K562 (cell line): ENCODE measurements around the gene LMOD1. TPM values are rescaled to one million over a fixed set of nuclear protein-coding genes. Genes with fewer than 3 reads are reported as not detected.

Source experiments
- ARID1B ChIP-seq: fragments of 450-650 bp; IDR thresholded peaks from 2 replicates; pipeline ENCODE4 v1.6.1; 2016; ENCODE audit warnings: antibody characterized with exemption, mild to moderate bottlenecking, inconsistent platforms
- ARID2 ChIP-seq: fragments of 450-650 bp; IDR thresholded peaks from 2 replicates; pipeline ENCODE4 v1.6.1; 2017; ENCODE audit warnings: antibody characterized with exemption, mild to moderate bottlenecking
- COPS2 ChIP-seq: fragments of 450-650 bp; conservative IDR thresholded peaks from 2 replicates; pipeline ENCODE4 v1.6.1; 2016; ENCODE audit warnings: mild to moderate bottlenecking, moderate library complexity
- CSDE1 ChIP-seq, 2 experiments: fragments of 450-650 bp; IDR thresholded peaks; 2 replicates each; pipeline ENCODE4 v1.6.1; 2016; ENCODE audit warnings: mild to moderate bottlenecking in 1 of 2
- CTBP1 ChIP-seq: fragments of 450-650 bp; IDR thresholded peaks from 2 replicates; pipeline ENCODE4 v1.6.1; 2016; ENCODE audit warnings: borderline replicate concordance
- EP400 ChIP-seq: fragments of 450-650 bp; IDR thresholded peaks from 2 replicates; pipeline ENCODE4 v1.6.1; 2017; ENCODE audit warnings: antibody characterized with exemption, mild to moderate bottlenecking, moderate library complexity
- HNRNPK ChIP-seq: fragments of 200-400 bp; formaldehyde crosslinking; IDR thresholded peaks from one replicate; pipeline ENCODE4 v1.6.1; 2018; ENCODE audit warnings: mild to moderate bottlenecking, low read depth, low read length; ENCODE audit not compliant: poor library complexity, severe bottlenecking
- L3MBTL2 ChIP-seq: fragments of 450-650 bp; IDR thresholded peaks from 2 replicates; pipeline ENCODE4 v1.6.1; 2016; ENCODE audit warnings: mild to moderate bottlenecking, moderate library complexity
- NFXL1 ChIP-seq: fragments of 450-650 bp; formaldehyde crosslinking; IDR thresholded peaks from 2 replicates; pipeline ENCODE4 v1.4.0; 2021; ENCODE audit warnings: mild to moderate bottlenecking
- RAD51 ChIP-seq: fragments of 450-650 bp; IDR thresholded peaks from 2 replicates; pipeline ENCODE4 v1.7.1; 2016; ENCODE audit warnings: low read depth, mild to moderate bottlenecking, borderline replicate concordance
- RCOR1 ChIP-seq, 2 experiments: IDR thresholded peaks; 2 replicates each; pipeline ENCODE4 v1.6.1; 2012; ENCODE audit warnings: low read depth in 2 of 2, low read length in 2 of 2, borderline replicate concordance in 1 of 2, improper control_type of control experiment in 1 of 2
- SUPT5H ChIP-seq: fragments of 450-650 bp; IDR thresholded peaks from 2 replicates; pipeline ENCODE4 v1.6.1; 2016
- THRA ChIP-seq: fragments of 450-650 bp; IDR thresholded peaks from 2 replicates; pipeline ENCODE4 v1.6.1; 2017; ENCODE audit warnings: mild to moderate bottlenecking, moderate library complexity
- XRCC4 ChIP-seq: IDR thresholded peaks from one replicate; pipeline ENCODE4 v1.6.1; 2011; ENCODE audit not compliant: insufficient read depth, insufficient read length; ENCODE audit errors: extremely low read depth
- ZNF384 ChIP-seq: IDR thresholded peaks from 2 replicates; pipeline ENCODE4 v1.6.1; 2012; ENCODE audit warnings: low read depth, low read length, improper control_type of control experiment
- ZNF57 ChIP-seq: fragments of 450-650 bp; formaldehyde crosslinking; IDR thresholded peaks from 2 replicates; pipeline ENCODE4 v1.4.0; 2020; ENCODE audit warnings: mild to moderate bottlenecking, moderate library complexity
- ZNF644 ChIP-seq: fragments of 200-800 bp; sonication (Bioruptor generic); IDR thresholded peaks from 2 replicates; pipeline ENCODE4 v1.6.1; 2016; ENCODE audit warnings: low read depth, missing genetic modification characterization, missing compliant biosample characterization
- ZNF766 ChIP-seq: fragments of 200-800 bp; sonication (Bioruptor generic); conservative IDR thresholded peaks from 2 replicates; pipeline ENCODE4 v1.6.1; 2016; ENCODE audit warnings: missing genetic modification characterization, missing compliant biosample characterization
- polyA plus RNA-seq, 8 experiments: library from polyadenylated mRNA; depleted of rRNA in 4 of 8; stranded (reverse) in 5 of 8; unstranded in 3 of 8; fragments of >200 nt; fragmentation: Nextera tagmentation in 2 of 8; fragmentation: Illumina TruSeq in 1 of 8; extraction: Ambion mirVana in 2 of 8; extraction: Trizol in 1 of 8; gene quantifications; 2 replicates each; pipeline versions ENCODE4 v1.2.1 to v1.2.3, GENCODE V29; 2011 to 2014; ENCODE audit warnings: inconsistent platforms in 1 of 8, missing spikeins in 1 of 8
- total RNA-seq, 7 experiments: library from RNA; depleted of rRNA in 6 of 7; stranded (reverse); fragments of >200 nt in 6 of 7; fragmentation: Illumina TruSeq in 2 of 7; extraction: Trizol in 2 of 7; gene quantifications; 2 replicates each; pipeline versions ENCODE4 v1.2.1 to v1.2.3, GENCODE V29; 2011 to 2021; ENCODE audit warnings: low replicate concordance in 1 of 7
- TF ChIP-seq, protein P1 (sequence below): fragments of 250-450 bp; sonication (Bioruptor Pico); IDR thresholded peaks from 2 replicates; pipeline ENCODE4 v1.4.0; 2020; ENCODE audit warnings: borderline replicate concordance
- TF ChIP-seq, protein P2 (sequence below): sonication (generic); formaldehyde crosslinking; IDR thresholded peaks from 2 replicates; pipeline ENCODE4 v1.8.0; 2023; ENCODE audit warnings: missing genetic modification reagents, mild to moderate bottlenecking, borderline replicate concordance

LMOD1 gene
- total and polyA plus RNA-seq, 9 of the 15 experiments (the other 6 are each of a cell fraction or from before 2014, with no cell fraction given): 0.03 to 0.54 (median 0.38) TPM; not detected in 1

DNA sequence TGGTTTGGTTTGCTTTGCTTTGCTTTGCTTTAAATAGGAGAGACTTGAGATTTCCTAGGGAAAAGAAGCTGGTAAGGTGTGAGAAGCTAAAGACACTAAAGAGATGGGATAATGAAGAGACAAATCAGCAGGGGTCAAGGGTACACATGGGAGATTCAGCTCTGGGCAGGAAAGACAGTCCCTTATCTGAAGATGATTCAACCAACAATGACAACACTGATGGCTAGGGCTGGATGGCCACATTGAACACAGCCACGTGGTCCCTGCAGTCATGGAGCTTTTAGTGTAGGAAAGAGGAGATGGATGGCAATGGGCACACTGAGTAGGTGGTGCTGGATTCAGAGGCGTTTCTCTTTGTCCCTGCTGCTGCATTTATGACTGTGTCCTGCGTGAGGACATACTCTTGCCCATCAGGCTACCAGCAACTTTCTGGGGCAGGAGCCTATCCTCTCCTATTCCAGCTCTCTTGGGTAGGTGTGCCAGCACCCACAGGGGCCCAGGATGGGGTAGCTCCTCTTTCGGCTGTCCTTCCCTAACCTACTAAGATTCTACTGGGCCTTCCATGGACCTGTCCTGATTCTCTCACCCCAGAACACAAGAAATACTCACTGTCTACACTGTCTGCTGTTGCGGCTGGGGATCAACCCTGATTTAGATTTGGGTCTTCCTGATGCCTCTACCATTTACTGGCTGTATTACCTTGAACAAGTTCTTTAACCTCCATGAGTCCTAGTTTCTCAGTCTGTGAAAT, 59.1 kb downstream of the LMOD1 start (continued):
- no peak for TF ChIP-seq THRA
- TF ChIP-seq CTBP1: peak; percentile 70; the same call in 1 of the 2 replicates
- no peak for TF ChIP-seq ARID2
- TF ChIP-seq ZNF766 (CRISPR knock-in tag): no peak
- no peak for TF ChIP-seq COPS2
- no peak for TF ChIP-seq NFXL1 (CRISPR knock-in tag)
- TF ChIP-seq RAD51: peak; percentile 52; the same call in 1 of the 2 replicates
- no peak for TF ChIP-seq HNRNPK
- TF ChIP-seq, protein P1, sequence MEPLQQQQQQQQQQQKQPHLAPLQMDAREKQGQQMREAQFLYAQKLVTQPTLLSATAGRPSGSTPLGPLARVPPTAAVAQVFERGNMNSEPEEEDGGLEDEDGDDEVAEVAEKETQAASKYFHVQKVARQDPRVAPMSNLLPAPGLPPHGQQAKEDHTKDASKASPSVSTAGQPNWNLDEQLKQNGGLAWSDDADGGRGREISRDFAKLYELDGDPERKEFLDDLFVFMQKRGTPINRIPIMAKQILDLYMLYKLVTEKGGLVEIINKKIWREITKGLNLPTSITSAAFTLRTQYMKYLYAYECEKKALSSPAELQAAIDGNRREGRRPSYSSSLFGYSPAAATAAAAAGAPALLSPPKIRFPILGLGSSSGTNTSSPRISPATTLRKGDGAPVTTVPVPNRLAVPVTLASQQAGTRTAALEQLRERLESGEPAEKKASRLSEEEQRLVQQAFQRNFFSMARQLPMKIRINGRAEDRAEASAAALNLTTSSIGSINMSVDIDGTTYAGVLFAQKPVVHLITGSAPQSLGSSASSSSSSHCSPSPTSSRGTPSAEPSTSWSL (CRISPR knock-in tag): no peak
- TF ChIP-seq ARID1B: peak; percentile 64
- no peak for TF ChIP-seq CSDE1 (IDR thresholded peaks at IDR 0.05)
- TF ChIP-seq L3MBTL2: peak; percentile 73; the same call in 1 of the 2 replicates
- no peak for TF ChIP-seq ZNF57 (CRISPR knock-in tag)
- no peak for TF ChIP-seq SUPT5H
- TF ChIP-seq, protein P2, sequence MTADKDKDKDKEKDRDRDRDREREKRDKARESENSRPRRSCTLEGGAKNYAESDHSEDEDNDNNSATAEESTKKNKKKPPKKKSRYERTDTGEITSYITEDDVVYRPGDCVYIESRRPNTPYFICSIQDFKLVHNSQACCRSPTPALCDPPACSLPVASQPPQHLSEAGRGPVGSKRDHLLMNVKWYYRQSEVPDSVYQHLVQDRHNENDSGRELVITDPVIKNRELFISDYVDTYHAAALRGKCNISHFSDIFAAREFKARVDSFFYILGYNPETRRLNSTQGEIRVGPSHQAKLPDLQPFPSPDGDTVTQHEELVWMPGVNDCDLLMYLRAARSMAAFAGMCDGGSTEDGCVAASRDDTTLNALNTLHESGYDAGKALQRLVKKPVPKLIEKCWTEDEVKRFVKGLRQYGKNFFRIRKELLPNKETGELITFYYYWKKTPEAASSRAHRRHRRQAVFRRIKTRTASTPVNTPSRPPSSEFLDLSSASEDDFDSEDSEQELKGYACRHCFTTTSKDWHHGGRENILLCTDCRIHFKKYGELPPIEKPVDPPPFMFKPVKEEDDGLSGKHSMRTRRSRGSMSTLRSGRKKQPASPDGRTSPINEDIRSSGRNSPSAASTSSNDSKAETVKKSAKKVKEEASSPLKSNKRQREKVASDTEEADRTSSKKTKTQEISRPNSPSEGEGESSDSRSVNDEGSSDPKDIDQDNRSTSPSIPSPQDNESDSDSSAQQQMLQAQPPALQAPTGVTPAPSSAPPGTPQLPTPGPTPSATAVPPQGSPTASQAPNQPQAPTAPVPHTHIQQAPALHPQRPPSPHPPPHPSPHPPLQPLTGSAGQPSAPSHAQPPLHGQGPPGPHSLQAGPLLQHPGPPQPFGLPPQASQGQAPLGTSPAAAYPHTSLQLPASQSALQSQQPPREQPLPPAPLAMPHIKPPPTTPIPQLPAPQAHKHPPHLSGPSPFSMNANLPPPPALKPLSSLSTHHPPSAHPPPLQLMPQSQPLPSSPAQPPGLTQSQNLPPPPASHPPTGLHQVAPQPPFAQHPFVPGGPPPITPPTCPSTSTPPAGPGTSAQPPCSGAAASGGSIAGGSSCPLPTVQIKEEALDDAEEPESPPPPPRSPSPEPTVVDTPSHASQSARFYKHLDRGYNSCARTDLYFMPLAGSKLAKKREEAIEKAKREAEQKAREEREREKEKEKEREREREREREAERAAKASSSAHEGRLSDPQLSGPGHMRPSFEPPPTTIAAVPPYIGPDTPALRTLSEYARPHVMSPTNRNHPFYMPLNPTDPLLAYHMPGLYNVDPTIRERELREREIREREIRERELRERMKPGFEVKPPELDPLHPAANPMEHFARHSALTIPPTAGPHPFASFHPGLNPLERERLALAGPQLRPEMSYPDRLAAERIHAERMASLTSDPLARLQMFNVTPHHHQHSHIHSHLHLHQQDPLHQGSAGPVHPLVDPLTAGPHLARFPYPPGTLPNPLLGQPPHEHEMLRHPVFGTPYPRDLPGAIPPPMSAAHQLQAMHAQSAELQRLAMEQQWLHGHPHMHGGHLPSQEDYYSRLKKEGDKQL (CRISPR knock-in tag): 0 out of 2 replicates have a peak, but pooled peaks have one; percentile 64
- no peak for TF ChIP-seq ZNF384
- peak; percentile 59; the same call in 1 of the 2 replicates for TF ChIP-seq EP400
- TF ChIP-seq RCOR1 (IDR thresholded peaks at IDR 0.05; ENCODE audit: borderline replicate concordance in 1 of 2, low read depth in 2 of 2, low read length in 2 of 2): peak in 1 of 2 experiments; percentile 77; a peak in 2 of 4 replicates
- no peak for TF ChIP-seq ZNF644 (tag)
- TF ChIP-seq XRCC4: no peak
